Measurements from ENCODE around the gene CYP51A1. TPM values are rescaled to one million over a fixed set of nuclear protein-coding genes. Genes with fewer than 3 reads are reported as not detected.

The CYP51A1 gene
- total and polyA plus RNA-seq, 2 of the 13 experiments (the other 11 are each of a cell fraction or from before 2014, with no cell fraction given) = 15.4 to 260 TPM

DNA sequence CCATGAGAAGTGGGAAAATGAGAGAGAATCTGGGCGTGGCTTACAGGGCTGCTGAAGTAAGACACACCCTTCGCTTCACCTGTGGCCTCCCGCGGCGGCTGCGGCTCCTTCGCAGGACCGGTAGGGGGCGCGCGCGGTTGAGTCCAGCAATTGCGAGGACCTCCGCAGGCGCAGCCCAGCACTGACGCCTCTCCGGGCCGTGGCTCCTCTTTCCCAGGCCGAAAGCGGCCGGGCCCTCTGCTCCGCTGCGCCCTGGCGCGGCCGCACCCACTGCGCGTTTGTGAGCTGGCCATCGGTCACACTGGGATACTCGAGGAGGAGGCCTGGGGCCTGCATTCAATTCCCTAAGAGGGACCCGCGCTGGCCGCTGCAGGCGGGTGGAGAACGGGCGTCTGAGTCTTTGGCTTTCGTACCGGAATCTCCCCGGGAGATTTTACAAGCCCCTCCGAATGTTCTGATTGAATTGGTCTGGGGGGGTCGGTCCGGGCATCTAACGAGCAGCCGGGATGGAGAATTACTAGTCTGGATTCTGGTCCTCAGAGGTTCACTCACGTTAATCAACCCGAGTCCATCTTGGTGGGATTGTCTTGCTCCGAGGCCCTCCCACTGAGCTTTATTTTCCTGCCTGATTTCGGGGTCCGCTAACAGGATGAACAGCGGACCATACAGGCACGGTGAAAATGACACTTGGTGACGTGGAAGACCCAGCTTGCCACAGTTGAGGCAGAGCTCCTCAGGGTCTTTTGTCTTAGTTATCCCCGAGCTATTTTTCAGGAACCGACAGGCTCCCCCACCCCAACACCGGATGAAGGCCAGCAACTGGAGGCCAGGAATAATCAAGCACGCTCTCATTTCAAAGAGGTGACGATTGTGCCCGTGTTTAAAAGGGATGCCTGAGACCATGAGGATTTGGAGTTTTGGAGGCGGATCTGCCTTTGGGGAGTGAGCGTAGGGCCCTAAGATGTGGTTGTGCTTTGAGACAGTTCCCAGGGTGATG lies 44.9 kb upstream of the CYP51A1 start, which contains the start of gene LRRD1 (continued):
- TF ChIP-seq MIXL1 (CRISPR knock-in tag; IDR thresholded peaks at IDR 0.05) = no peak
- TF ChIP-seq ZMYM3 (CRISPR knock-in tag; IDR thresholded peaks at IDR 0.05) = no peak
- TF ChIP-seq, protein P1, sequence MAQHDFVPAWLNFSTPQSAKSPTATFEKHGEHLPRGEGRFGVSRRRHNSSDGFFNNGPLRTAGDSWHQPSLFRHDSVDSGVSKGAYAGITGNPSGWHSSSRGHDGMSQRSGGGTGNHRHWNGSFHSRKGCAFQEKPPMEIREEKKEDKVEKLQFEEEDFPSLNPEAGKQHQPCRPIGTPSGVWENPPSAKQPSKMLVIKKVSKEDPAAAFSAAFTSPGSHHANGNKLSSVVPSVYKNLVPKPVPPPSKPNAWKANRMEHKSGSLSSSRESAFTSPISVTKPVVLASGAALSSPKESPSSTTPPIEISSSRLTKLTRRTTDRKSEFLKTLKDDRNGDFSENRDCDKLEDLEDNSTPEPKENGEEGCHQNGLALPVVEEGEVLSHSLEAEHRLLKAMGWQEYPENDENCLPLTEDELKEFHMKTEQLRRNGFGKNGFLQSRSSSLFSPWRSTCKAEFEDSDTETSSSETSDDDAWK (CRISPR knock-in tag; IDR thresholded peaks at IDR 0.05) = no peak
- no peak for TF ChIP-seq SRSF1 (optimal IDR thresholded peaks at IDR 0.05; ENCODE audit: low read depth, low read length)
- TF ChIP-seq KAT7 (CRISPR knock-in tag; IDR thresholded peaks at IDR 0.05; ENCODE audit: borderline replicate concordance) = peak; percentile 75; the same call in 1 of the 2 replicates
- no peak for TF ChIP-seq MBNL3 (CRISPR knock-in tag; conservative IDR thresholded peaks at IDR 0.05)
- no peak for TF ChIP-seq ZNF615 (CRISPR knock-in tag; IDR thresholded peaks at IDR 0.05; ENCODE audit: borderline replicate concordance)
- TF ChIP-seq BCL6 (CRISPR knock-in tag; IDR thresholded peaks at IDR 0.05) = peak; percentile 58; the same call in 1 of the 2 replicates
- TF ChIP-seq SALL2 (CRISPR knock-in tag; IDR thresholded peaks at IDR 0.05) = peak; percentile 87
- no peak for TF ChIP-seq ZNF564 (CRISPR knock-in tag; IDR thresholded peaks at IDR 0.05)
- no peak for TF ChIP-seq ZNF34 (CRISPR knock-in tag; IDR thresholded peaks at IDR 0.05; ENCODE audit: borderline replicate concordance)
- TF ChIP-seq CC2D1A (CRISPR knock-in tag; IDR thresholded peaks at IDR 0.05) = no peak
- peak; percentile 49; the same call in 1 of the 2 replicates for TF ChIP-seq ZNF766 (CRISPR knock-in tag; IDR thresholded peaks at IDR 0.05; ENCODE audit: borderline replicate concordance)
- no peak for TF ChIP-seq BORCS8-MEF2B (CRISPR knock-in tag; IDR thresholded peaks at IDR 0.05)
- peak; percentile 65; the same call in 1 of the 2 replicates for TF ChIP-seq ZNF792 (CRISPR knock-in tag; IDR thresholded peaks at IDR 0.05)
- no peak for TF ChIP-seq ZNF83 (CRISPR knock-in tag; IDR thresholded peaks at IDR 0.05; ENCODE audit: borderline replicate concordance)
- TF ChIP-seq, protein P2, sequence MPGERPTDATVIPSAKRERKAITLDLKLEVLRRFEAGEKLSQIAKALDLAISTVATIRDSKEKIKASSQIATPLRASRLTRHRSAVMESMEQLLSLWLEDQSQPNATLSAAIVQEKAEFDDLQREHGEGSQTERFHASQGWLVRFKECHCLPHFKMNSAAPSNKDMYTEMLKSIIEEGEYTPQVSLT (CRISPR knock-in tag; IDR thresholded peaks at IDR 0.05; ENCODE audit: borderline replicate concordance, low read depth) = no peak
- TF ChIP-seq KAT2B (IDR thresholded peaks at IDR 0.05; ENCODE audit: borderline replicate concordance, low read depth, low read length) = no peak
- no peak for TF ChIP-seq EHMT2 (IDR thresholded peaks at IDR 0.05; ENCODE audit: borderline replicate concordance, low read depth, low read length)
- no peak for TF ChIP-seq SSRP1 (CRISPR knock-in tag; IDR thresholded peaks at IDR 0.05)
- TF ChIP-seq ZNF382 (CRISPR knock-in tag; IDR thresholded peaks at IDR 0.05; ENCODE audit: borderline replicate concordance) = no peak
- TF ChIP-seq RELA (CRISPR knock-in tag; IDR thresholded peaks at IDR 0.05) = no peak
- TF ChIP-seq, protein P3, sequence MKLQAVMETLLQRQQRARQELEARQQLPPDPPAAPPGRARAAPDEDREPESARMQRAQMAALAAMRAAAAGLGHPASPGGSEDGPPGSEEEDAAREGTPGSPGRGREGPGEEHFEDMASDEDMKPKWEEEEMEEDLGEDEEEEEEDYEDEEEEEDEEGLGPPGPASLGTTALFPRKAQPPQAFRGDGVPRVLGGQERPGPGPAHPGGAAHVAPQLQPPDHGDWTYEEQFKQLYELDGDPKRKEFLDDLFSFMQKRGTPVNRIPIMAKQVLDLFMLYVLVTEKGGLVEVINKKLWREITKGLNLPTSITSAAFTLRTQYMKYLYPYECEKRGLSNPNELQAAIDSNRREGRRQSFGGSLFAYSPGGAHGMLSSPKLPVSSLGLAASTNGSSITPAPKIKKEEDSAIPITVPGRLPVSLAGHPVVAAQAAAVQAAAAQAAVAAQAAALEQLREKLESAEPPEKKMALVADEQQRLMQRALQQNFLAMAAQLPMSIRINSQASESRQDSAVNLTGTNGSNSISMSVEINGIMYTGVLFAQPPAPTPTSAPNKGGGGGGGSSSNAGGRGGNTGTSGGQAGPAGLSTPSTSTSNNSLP (IDR thresholded peaks at IDR 0.05; ENCODE audit: low read depth, low read length) = no peak
- no peak for TF ChIP-seq ZIK1 (CRISPR knock-in tag; IDR thresholded peaks at IDR 0.05; ENCODE audit: borderline replicate concordance, low read depth)
- no peak for TF ChIP-seq ZNF737 (CRISPR knock-in tag; IDR thresholded peaks at IDR 0.05; ENCODE audit: borderline replicate concordance)
- peak; percentile 67; the same call in 1 of the 2 replicates for TF ChIP-seq ZNF773 (CRISPR knock-in tag; IDR thresholded peaks at IDR 0.05; ENCODE audit: borderline replicate concordance)
- no peak for TF ChIP-seq SYNCRIP (IDR thresholded peaks at IDR 0.05; ENCODE audit: insufficient read depth, low read depth, low read length)
- peak; percentile 69 for TF ChIP-seq KMT2B (CRISPR knock-in tag; IDR thresholded peaks at IDR 0.05)
- no peak for TF ChIP-seq CEBPG (CRISPR knock-in tag; IDR thresholded peaks at IDR 0.05)

Data from HepG2 (cell line).